ENCODE data around the gene RNF20.
"Not testable (repeated sequence)": the region's sequence is repeated elsewhere in the genome, so short reads cannot be mapped to it uniquely, and the experiment has no call there.

RNF20 gene

DNA sequence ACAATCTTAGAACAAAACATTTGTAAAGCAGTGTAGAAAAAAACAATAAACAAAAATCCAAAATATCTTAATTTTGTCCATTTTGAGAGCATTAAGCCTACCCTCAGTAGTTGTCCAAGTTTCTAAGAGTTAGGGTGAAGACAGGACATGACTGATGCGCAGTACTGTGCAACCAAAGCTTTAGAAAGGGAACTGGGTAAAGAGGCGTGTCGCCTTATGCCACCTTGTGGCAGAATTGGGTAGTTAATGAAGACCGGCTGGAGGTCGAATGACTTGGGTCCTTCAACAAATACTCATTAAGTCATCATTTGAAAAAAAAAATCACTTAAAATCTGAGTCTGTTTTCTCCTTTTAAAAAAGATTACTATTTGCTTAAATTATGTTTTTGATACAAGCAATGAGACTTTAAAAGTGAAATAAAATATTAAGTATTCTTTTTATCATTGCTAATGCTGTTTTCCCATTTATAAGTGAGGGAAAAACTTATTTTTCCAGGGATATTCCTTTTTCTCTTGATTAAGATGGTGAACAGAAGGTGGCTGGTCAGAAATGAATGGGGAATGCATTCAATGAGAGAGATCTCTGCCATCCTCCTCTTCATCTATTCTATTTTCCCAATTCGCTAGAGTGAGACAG is 3.5 kb upstream of the RNF20 start:
- peak; percentile 82 for DNase-seq (ENCODE audit: low spot score)

DNA sequence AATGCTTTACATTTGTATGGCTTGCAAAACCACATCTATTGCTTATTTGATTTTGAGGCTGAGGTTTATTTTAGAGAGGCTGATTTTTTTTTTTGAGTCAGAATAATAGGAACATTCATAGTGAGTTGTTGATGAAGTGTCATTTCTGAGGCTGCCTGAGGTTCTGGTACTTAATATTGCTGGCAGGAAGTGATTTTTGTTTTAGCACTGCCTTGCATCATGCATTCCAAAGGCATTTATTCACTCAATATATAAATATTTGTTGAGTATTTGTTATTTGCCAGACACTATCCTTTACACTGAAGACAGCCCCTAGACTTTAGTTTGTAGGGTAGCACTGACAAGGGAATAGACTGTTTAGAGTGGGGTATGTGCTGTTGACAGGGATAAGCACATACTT is 2.7 kb downstream of the RNF20 start:
- DNase-seq (ENCODE audit: low spot score) = no peak

DNA sequence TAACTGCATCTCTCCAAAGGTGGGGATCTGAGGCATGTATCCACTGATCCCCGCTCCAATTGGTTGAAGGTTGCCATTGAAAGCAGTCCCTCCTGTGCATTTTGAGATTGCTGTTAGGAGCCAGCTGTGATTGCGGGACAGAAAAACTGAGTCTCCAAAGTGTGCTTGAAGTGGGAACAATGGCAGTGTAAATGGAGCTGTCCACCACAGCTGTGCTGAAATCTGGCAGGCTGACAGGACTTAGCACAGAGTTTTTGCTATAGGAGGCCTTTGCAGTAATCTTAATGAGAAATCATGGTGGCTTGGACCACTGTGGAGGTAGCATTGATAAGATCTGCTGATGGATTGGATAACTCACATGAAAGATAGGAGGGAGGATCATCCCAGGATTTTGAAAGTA is 3.3 kb downstream of the RNF20 start:
- no peak for DNase-seq (ENCODE audit: low spot score)

DNA sequence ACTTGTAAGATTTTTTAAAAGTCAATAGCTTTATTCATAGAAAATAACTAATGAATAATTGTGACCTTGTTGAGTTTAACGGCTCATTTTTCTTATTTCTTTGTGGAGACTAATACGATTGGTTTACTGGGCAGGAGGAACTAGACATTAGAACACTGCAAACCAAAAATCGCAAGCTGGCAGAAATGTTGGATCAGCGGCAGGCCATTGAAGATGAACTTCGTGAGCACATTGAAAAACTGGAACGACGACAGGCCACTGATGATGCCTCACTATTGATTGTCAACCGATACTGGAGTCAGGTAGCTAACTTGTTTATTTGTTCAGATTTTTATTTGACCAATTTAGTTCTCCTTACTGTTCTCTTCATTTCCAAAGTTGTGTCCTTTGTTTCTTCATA is 6.4 kb downstream of the RNF20 start:
- no peak for DNase-seq (ENCODE audit: low spot score)

DNA sequence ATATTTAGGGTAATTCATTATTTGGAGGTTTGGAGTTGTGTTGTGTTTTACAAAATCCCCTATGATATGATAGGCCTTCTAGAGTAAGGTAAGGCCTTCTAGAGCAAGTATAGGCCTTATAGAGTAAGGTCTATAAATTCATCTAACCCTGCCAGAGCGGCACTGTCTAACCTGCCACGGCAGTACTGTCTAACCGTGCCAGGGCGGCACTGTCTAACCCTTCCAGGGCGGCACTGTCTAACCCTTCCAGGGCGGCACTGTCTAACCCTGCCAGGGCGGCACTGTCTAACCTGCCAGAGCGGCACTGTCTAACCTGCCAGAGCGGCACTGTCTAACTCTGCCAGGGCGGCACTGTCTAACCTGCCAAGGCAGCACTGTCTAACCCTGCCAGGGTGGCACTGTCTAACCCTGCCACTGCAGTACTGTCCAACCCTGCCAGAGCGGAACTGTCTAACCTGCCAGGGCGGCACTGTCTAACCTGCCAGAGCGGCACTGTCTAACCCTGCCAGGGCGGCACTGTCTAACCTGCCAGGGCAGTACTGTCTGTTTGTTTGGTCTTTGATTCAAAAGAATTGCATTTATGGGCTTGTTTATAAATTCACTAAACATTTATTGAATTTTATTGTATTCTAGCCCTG is 9.6 kb downstream of the RNF20 start:
- no peak for DNase-seq (ENCODE audit: low spot score)

DNA sequence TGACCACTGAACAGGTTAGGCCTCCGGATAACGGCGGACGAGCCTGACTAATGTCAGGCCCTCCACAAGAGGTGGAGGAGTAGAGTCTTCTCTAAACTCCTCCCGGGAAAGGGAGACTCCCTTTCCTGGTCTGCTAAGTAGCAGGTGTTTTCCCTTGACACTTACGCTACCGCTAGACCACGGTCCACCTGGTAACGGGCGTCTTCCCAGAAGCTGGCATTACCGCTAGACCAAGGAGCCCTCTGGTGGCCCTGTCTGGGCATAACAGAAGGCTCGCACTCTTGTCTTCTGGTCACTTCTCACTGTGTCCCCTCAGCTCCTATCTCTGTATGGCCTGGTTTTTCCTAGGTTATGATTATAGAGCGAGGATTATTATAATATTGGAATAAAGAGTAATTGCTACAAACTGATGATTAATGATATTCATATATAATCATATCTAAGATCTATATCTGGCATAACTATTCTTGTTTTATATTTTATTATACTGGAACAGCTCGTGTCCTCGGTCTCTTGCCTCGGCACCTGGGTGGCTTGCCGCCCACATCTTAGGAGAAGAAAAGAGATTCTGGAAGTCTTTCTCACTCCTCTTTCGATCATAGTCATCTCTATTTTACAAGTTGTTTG is 15.9 kb downstream of the RNF20 start:
- not testable (repeated sequence) for DNase-seq (ENCODE audit: low spot score)

DNA sequence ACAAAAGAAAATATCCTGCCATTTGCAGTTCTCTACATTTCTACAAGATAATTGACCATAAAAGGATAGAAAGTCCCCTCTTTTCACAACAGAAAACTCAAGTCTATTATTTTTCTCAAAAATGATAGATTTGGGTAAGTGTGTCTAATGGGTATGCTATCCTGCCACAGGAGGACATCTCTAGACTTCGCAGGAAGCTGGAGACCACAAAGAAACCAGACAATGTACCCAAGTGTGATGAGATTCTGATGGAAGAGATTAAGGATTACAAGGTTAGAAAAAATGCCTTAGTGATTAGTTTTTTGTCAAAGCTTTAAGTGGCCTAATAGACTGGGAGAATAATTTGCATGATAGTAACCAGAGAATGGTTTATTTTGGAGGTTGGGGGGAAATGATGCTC is 28.1 kb downstream of the RNF20 start:
- no peak for DNase-seq (ENCODE audit: low spot score)

DNA sequence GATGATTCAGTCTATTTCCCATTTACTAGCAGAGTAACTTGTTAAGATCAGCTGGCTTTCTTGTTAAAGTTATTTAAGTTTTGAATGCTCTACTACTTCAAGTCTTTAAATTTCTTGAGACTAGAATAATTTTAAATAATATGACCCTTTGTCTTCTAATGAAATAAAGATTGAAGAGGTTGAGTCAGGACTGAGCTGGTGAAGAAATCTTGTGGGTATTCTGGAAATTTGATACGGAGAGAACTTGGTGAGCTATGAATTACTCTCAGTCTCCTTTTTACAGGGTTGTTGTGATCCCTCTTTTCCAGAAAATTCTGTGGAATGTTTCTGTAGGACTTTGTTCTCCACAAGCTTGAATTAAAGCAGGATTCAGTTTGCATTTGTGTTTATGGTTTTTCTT is 29.3 kb downstream of the RNF20 start:
- no peak for DNase-seq (ENCODE audit: low spot score)

DNA sequence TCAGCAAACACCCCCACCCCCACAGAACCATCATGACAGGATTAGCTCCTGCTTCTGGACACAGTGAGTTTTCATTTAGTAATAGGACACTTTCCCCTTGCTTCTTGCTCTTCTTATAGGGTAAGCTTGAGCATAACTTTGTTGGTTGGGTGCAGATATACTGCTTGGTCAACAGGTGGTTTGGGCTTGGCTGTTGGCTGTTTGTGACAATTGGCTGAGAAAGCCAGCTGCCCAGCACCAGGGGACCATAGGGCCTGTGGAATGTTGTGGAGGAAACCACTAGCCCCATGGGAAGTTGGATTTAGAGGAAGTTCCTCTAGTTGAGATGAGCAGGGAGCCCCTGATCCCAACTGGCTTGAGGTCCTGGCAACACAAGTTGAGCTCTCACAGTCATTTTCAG is 30.6 kb downstream of the RNF20 start:
- no peak for DNase-seq (ENCODE audit: low spot score)

DNA sequence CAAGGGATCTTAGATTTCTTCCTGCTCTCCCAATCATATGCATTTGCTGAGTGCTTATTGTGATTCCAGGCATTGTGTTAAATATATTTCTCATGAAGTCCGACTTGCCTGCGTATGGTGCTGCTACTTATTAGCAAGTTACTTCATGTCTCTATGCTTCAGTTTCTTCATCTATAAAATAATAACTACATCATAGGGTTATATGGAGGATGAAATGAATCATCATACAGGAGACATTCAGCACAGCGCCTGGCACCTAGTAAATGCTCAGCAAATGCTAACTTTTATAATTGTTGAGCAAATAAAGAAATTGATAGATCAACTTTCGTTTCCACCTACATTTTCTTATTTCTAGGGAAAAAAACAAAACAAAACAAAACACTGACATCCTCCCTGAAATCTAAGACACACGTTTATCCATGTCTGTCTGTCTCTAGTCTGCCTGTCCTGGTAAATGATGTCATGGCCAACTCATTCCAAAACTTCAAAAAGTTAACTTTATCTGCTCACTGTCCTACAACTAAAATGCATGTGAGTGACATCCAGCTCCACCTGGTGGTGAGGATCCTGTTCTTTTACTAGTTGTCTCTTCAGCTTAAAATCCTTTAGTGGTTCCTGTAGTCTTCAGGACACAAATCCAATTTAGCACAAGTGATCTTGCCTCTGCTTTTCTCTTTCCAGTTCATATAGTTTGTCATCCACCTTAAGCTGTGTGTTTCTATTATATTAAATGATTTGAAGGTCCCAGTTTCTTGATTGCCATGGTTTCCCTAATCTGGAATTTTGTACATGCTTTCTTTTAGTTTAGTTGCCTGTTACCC is 33.5 kb downstream of the RNF20 start:
- DNase-seq (ENCODE audit: low spot score) = no peak

DNA sequence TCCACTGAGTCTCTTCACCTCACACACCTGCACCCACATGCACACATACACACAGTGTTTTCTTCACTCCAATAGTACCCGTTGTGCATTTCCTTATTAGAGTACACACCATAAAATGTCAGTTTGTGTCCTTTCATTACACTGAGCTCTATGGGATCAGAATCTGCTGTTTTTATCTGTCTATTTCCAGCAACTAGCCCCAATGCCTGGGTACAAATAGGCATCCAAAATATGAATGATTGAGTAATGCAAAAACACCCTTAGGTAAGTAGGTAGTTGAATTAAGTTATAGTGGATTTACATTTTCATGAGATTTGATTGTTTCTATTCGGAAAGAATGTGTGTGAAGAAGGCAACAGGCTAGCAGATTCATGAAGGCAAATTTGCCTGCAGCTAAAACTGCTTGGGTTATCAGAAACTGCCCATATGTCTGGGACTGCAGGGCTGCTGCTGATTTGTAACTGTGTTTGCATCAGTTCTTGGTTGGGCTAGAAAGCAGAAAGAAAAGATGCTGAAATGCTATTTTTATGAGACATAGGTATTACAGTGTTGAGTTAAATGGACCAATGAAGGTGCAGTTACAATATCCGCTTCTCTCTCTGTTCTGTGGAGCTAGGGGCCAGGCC is 34.2 kb downstream of the RNF20 start:
- DNase-seq (ENCODE audit: low spot score) = no peak

DNA sequence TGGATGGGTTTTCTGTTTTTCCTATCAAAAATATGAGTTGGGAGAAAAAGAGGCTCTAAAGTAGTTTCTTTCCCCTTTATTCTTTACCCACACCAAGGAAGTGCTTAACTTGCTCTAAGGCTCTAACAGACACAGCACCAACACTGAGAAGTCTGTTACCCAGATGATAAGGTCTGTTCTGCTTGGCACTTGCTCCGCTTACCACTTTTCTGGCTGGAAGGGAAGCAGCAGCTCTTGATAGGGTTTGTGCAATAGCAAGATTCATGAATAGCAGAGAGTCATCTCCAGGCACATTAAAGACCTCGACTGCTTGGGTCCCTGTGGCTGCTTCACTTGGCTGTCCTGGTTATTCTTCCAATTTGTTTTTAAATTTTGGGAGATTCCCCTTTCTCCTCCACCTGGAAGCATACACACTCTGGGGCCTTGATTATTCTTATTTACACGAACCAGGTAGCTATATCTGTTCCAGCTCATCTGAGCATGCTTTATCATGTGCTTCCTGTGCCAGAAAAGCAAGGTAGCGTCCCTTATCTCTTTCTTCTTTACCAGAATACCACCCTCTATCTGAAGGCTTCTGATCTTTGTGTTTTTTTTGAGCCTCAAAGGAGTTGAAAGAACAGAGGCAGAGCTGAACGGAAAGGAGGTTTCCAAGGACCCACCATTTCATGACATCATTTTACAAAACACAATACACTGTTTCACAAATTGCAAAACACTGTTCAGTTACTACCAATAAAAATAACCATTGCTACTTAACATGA is 36.3 kb downstream of the RNF20 start:
- no peak for DNase-seq (ENCODE audit: low spot score)

DNA sequence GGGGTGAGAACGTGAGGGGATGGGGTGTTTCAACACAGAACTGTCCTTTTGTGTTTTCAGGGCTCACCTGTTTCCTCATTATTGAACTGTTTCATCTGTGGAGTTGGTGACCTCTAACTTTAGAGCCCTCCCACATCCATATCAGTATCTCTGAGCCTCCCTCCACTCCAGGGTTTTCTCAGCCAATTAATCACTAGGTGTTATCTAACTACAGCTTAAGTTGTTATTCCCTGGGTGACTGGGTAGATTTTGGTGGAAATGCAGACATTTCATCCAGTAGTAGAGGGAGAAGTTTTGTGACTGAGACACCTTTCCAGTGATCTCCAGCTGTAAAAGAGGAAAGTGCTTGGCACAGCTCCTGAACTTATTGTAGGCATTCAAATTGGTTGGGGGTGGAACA is 37.5 kb downstream of the RNF20 start:
- DNase-seq (ENCODE audit: low spot score) = no peak

DNA sequence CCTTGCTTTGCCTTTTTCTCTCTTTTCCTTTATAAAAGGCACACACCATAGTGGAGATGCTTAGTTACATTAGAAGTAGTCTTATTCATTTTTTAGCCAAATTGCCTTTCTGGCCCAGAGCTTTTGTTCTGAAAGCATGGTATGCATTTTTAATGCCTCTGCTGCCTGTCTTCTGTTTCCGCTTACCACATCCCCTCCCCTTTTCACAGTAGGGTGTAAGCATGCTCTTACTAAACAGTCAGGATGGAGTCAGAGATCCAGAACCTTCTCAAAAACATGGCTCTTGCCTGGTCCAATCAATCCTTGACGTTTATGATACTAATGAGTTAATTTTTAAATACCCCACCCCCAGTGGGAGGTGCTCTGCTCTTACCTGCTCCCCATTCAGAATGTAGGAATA is 38.7 kb downstream of the RNF20 start:
- no peak for DNase-seq (ENCODE audit: low spot score)

DNA sequence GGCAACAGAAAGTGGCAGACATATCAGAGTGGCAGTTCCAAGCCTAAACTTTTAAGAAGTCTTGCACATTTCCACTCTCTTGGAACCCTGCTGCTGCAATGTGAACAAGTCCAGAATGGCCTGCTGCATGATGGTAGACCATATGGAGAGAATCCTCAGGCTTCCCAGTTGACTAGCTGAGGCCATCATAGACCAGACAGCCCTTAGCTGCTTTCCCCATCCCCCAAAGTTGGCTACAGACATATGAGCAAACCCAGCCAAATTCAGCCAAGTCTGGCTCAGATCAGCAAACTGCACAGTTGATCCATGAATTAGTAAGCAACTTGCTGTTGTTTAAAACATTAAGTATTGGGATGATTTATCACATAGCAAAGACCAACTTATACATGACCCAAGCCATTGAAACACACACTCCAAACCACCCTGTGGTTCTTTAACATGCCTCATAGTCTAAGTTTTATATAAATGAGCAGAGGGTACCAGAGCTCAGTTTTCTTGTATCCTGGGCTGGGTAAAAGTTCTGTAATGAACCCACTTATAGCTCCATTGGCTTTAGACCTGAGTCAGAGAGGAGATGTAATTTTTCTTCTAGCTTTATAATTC is 41.2 kb downstream of the RNF20 start:
- no peak for DNase-seq (ENCODE audit: low spot score)

DNA sequence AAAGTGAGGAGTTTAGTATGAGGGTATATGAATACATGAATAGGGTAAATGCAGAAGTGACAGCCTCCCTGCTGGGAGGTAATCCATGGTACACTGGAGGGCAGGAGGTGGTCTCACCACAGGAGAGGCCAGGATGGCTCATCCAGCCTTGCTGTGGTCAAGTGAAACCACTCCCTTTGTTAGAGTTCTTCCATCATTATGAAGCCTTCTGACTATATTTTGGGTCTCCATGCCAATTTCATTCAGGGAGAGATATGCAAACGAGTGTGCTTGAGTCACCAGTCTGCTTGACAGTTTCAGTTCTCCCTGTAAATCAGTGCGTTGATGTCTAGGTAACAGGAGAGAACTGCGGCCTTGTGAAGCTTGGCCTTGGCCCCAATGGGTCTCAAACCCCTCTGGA is 44.7 kb downstream of the RNF20 start:
- DNase-seq (ENCODE audit: low spot score) = no peak

DNA sequence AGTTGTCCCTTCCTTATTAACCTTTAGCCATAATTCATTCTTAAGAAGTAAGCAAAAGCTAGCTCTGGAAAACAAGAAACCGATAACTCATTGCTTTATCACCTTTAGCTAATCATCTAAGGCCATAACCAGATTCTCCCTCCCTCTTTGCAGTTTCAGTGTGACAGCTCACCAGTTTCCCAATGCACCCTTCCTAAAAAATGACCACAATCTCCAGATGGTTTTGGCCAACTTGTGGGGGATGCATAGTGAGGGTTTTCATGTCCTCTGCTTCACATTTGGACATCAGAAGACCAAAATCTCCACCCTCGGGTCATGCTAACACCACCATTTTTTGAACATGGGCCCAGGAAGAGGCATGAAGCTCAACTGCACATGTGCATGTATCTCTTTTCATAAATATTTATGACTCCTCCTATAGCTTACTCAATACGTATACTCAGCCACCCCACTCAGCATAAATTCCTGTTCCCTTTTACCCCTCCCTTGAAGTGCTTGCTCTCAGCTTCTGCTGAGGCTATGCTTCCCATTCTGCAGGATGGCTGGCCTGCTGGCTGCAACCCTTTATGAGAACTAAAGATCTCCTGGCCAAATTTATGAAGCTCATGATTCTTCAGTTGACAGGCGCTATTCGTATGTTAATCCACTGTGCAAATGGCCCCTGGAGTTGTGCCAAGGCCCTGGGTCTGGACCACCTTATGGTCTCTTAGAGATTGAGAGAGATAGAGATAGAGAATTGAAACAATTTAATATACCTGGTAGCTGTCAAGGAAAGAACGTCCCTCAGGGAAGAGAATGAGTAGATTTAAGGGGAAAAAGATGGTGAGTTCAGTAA is 46.3 kb downstream of the RNF20 start:
- no peak for DNase-seq (ENCODE audit: low spot score)

DNA sequence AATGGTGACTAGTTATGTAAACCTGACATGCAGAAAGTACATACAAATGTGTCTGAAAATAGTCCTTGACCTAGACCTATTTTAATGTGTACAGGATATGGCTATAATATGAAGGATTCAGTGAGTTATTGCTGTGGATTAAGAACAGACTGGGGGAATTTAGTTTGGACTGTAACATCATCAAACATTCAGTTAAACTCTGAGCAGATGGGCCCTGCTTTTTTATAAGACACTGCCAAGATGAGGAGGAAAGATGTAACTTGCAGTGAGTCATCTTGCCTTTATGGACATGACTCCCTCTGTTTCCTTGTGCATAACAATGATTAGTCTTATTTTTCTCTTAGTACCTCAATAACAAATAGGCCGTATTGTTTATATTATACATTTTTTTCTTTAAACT is 48.9 kb downstream of the RNF20 start:
- no peak for DNase-seq (ENCODE audit: low spot score)

DNA sequence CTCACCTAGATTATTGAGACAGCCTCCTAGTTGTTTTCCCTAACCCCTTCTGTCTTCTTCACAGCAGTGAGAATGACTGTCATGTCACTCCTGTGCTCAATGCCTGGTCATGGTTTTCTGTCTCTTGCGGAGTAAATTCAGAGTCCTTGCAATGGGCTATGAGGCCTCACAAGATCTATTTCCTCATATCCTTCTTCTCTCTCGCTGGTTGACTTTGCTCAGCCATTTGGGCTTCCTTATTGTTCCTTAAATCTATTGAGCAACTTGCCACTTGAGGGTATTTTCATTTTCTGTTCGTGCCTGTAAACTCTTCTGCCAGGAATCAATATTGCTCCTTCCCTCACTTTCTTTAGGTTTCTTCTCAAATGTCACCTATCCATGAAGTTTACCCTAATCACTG is 52.1 kb downstream of the RNF20 start:
- DNase-seq (ENCODE audit: low spot score) = no peak

DNA sequence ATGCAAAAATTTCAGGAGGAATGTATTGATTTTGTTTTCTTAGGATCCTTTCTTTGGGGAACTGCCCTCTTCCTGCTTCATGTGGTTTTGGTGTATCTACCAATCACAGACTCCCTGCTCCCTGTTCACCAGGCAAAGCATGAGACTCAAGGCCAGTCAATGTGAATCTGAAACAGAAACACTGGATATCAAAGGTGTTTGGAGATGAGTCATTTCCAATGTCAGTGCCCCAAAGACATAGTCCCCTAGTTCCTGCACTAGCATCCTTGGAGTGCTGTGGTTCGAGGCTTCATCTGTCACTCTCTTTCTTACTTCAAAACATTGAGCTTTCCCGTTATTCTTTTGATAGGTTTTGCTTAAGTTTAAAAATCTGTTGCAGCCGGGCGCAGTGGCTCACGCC is 53.0 kb downstream of the RNF20 start:
- DNase-seq (ENCODE audit: low spot score) = no peak
